HepG2 (cell line): ENCODE measurements around the gene FCHSD1. TPM values are rescaled to one million over a fixed set of nuclear protein-coding genes. Genes with fewer than 3 reads are reported as not detected.

Source experiments
- ATF7-NPFF ChIP-seq: sonication (generic); formaldehyde crosslinking; IDR thresholded peaks from 2 replicates; pipeline ENCODE4 v1.8.1; 2023; ENCODE audit warnings: mild to moderate bottlenecking, low read depth, missing genetic modification reagents, moderate library complexity
- BCLAF1 ChIP-seq: fragments of 450-650 bp; IDR thresholded peaks from 2 replicates; pipeline ENCODE4 v1.6.1; 2017; ENCODE audit warnings: mild to moderate bottlenecking
- ELF1 ChIP-seq: sonication (generic); formaldehyde crosslinking; IDR thresholded peaks from 2 replicates; pipeline ENCODE4 v1.4.0; 2020; ENCODE audit warnings: missing genetic modification reagents
- GLI4 ChIP-seq: sonication (generic); formaldehyde crosslinking; IDR thresholded peaks from 2 replicates; pipeline ENCODE4 v1.5.1; 2020; ENCODE audit warnings: missing genetic modification reagents, mild to moderate bottlenecking, moderate library complexity, borderline replicate concordance
- GPBP1L1 ChIP-seq: sonication (generic); formaldehyde crosslinking; IDR thresholded peaks from 2 replicates; pipeline ENCODE4 v1.5.0; 2020; ENCODE audit warnings: mild to moderate bottlenecking, missing genetic modification reagents
- MEF2D ChIP-seq: sonication (generic); formaldehyde crosslinking; IDR thresholded peaks from 2 replicates; pipeline ENCODE4 v1.5.1; 2020; ENCODE audit warnings: mild to moderate bottlenecking, missing genetic modification reagents
- MIER2 ChIP-seq: IDR thresholded peaks from 2 replicates; pipeline ENCODE4 v1.6.1; 2016; ENCODE audit warnings: missing biosample characterization, missing genetic modification reagents
- NONO ChIP-seq, 2 experiments: fragments of 450-650 bp in 1 of 2; sonication (generic) in 1 of 2; formaldehyde crosslinking in 1 of 2; IDR thresholded peaks in 1 of 2; conservative IDR thresholded peaks in 1 of 2; 2 replicates each; pipeline versions ENCODE4 v1.6.1 to v1.8.0; 2017 to 2022; ENCODE audit warnings: mild to moderate bottlenecking in 1 of 2, missing genetic modification reagents in 1 of 2, moderate library complexity in 1 of 2
- SCMH1 ChIP-seq: sonication (generic); formaldehyde crosslinking; IDR thresholded peaks from 2 replicates; pipeline ENCODE4 v1.9.0; 2021; ENCODE audit warnings: missing genetic modification reagents, mild to moderate bottlenecking, borderline replicate concordance
- SMARCE1 ChIP-seq: fragments of 450-650 bp; IDR thresholded peaks from 2 replicates; pipeline ENCODE4 v1.6.1; 2017; ENCODE audit warnings: borderline replicate concordance
- TBX3 ChIP-seq: fragments of 450-650 bp; IDR thresholded peaks from 2 replicates; pipeline ENCODE4 v1.6.1; 2017; ENCODE audit warnings: antibody characterized with exemption, mild to moderate bottlenecking, inconsistent platforms, borderline replicate concordance
- THAP7 ChIP-seq: sonication (generic); formaldehyde crosslinking; IDR thresholded peaks from 2 replicates; pipeline ENCODE4 v1.8.1; 2023; ENCODE audit warnings: mild to moderate bottlenecking, missing genetic modification reagents
- TOE1 ChIP-seq: sonication (generic); formaldehyde crosslinking; IDR thresholded peaks from 2 replicates; pipeline ENCODE4 v1.4.0; 2020; ENCODE audit warnings: mild to moderate bottlenecking, missing genetic modification reagents
- ZFP36 ChIP-seq: fragments of 150-350 bp; IDR thresholded peaks from 2 replicates; pipeline ENCODE4 v1.6.1; 2018; ENCODE audit warnings: borderline replicate concordance, low read length, low read depth; ENCODE audit not compliant: partially characterized antibody
- ZFYVE20 ChIP-seq: sonication (generic); formaldehyde crosslinking; IDR thresholded peaks from 2 replicates; pipeline ENCODE4 v1.8.0; 2023; ENCODE audit warnings: low read depth, mild to moderate bottlenecking, moderate library complexity, missing genetic modification reagents, borderline replicate concordance
- ZMYM4 ChIP-seq: sonication (generic); formaldehyde crosslinking; IDR thresholded peaks from 2 replicates; pipeline ENCODE4 v1.8.1; 2023; ENCODE audit warnings: mild to moderate bottlenecking, missing genetic modification reagents
- ZNF513 ChIP-seq: sonication (generic); formaldehyde crosslinking; conservative IDR thresholded peaks from 2 replicates; pipeline ENCODE4 v1.5.0; 2020; ENCODE audit warnings: missing genetic modification reagents
- ZNF749 ChIP-seq: sonication (generic); formaldehyde crosslinking; IDR thresholded peaks from 2 replicates; pipeline ENCODE4 v1.8.0; 2022; ENCODE audit warnings: mild to moderate bottlenecking, missing genetic modification reagents, moderate library complexity, borderline replicate concordance
- ZNF788 ChIP-seq: sonication (generic); formaldehyde crosslinking; IDR thresholded peaks from 2 replicates; pipeline ENCODE4 v1.5.0; 2020; ENCODE audit warnings: mild to moderate bottlenecking, missing genetic modification reagents, borderline replicate concordance
- ZUFSP ChIP-seq: sonication (generic); formaldehyde crosslinking; IDR thresholded peaks from 2 replicates; pipeline ENCODE4 v1.9.0; 2021; ENCODE audit warnings: missing genetic modification reagents, mild to moderate bottlenecking, borderline replicate concordance
- polyA plus RNA-seq, 8 experiments: library from polyadenylated mRNA; depleted of rRNA in 3 of 8; stranded (reverse) in 7 of 8; unstranded in 1 of 8; fragments of >200 nt; fragmentation: Illumina TruSeq in 4 of 8; extraction: Trizol in 4 of 8; gene quantifications; 2 replicates each; pipeline versions ENCODE4 v1.2.1 to v1.2.3, GENCODE V29; 2011 to 2016; ENCODE audit warnings: low read depth in 4 of 8, missing spikeins in 1 of 8, mixed read lengths in 1 of 8; ENCODE audit not compliant: insufficient read depth in 1 of 8
- total RNA-seq, 5 experiments: library from RNA; depleted of rRNA; stranded (reverse); fragments of >200 nt; fragmentation: Illumina TruSeq; extraction: Trizol; gene quantifications; 2 replicates each; pipeline ENCODE4 v1.2.3, GENCODE V29; 2016; ENCODE audit warnings: low read depth in 1 of 5

FCHSD1 gene
- total and polyA plus RNA-seq, 2 of the 13 experiments (the other 11 are each of a cell fraction or from before 2014, with no cell fraction given), result 5.5 to 15.4 TPM

GRCh38 chr5:141618804-141619554 lies 32.2 kb downstream of the FCHSD1 start, which contains the start of gene DIAPH1 (continued):
- TF ChIP-seq THAP7, result no peak; the same call in 1 of the 2 replicates
- peak; percentile 94 for TF ChIP-seq ATF7-NPFF
- TF ChIP-seq MIER2 (CRISPR knock-in tag), result 0 out of 2 replicates have a peak, but pooled peaks have one; percentile 25
- no peak for TF ChIP-seq SCMH1 (CRISPR knock-in tag)
- TF ChIP-seq ELF1 (CRISPR knock-in tag), result peak; percentile 99
- no peak for TF ChIP-seq ZFYVE20 (CRISPR knock-in tag)
- TF ChIP-seq GPBP1L1 (CRISPR knock-in tag), result no peak
- TF ChIP-seq ZMYM4, result peak; percentile 98
- TF ChIP-seq ZUFSP (CRISPR knock-in tag), result no peak
- peak; percentile 93; the same call in 1 of the 2 replicates for TF ChIP-seq ZNF788
- TF ChIP-seq TOE1 (CRISPR knock-in tag), result peak; percentile 74
- TF ChIP-seq ZNF749, result peak; percentile 79; the same call in 1 of the 2 replicates
- no peak for TF ChIP-seq ZFP36
- TF ChIP-seq MEF2D (CRISPR knock-in tag), result peak; percentile 86
- no peak for TF ChIP-seq GLI4 (CRISPR knock-in tag)
- TF ChIP-seq SMARCE1, result no peak
- no peak for TF ChIP-seq BCLAF1
- no peak for TF ChIP-seq ZNF513
- peak; percentile 49; the same call in 1 of the 2 replicates for TF ChIP-seq TBX3
- no peak for TF ChIP-seq NONO (IDR thresholded peaks at IDR 0.05)
- peak; percentile 94 for TF ChIP-seq NONO (CRISPR knock-in tag; conservative IDR thresholded peaks at IDR 0.05)
